Measurements from ENCODE around the gene ZNF613. TPM values are rescaled to one million over a fixed set of nuclear protein-coding genes. Genes with fewer than 3 reads are reported as not detected.
"Not testable (repeated sequence)": the region's sequence is repeated elsewhere in the genome, so short reads cannot be mapped to it uniquely, and the experiment has no call there.

Gene ZNF613
- total and polyA plus RNA-seq, 2 experiments from 2014 or later, result 13.8 to 18.1 TPM

DNA sequence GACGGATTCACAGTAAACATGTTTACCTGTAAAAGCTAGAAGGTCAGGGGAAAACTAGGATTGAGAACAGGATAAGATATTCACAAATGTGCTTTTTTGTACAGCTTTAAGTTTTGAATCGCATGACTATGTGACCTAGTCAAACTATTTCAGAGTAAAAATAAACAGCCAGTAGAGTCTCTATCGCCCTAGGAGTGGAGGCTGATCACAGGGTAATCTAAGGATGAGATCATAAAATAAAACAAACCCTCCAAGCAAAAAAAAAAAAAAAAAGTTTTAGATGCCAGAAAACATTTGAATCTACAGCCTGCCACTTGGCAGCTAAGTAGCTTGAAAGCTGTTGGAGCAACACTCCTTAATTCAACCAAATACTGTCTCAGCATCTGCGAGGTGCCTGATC lies 32.5 kb downstream of the ZNF613 start:
- DNase-seq (ENCODE audit: low spot score), result no peak

DNA sequence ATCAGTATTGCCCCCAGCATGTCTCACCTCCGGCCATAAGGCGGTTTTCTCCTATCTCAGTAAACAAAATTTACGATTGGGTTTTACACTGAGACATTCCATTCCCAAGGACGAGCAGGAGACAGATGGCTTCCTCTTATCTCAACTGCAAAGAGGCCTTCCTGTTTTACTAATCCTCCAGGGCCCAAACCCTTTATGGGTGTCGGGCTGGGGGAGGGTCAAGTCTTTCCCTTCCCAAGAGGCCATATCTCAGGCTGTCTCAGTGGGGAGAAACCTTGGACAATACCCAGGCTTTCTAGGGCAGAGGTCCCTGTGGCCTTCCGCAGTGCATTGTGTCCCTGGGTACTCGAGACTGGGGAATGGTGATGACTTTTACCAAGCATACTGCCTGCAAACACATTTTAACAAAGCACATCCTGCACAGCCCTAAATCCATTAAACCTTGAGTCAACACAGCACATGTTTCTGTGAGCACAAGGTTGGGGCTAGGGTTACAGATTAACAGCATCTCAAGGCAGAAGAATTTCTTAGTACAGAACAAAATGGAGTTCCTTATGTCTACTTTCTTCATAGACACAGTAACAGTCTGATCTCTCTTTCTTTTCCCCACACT lies 33.5 kb downstream of the ZNF613 start:
- H3K27ac ChIP-seq (ENCODE audit: low read depth); H3K4me1 Mint-ChIP-seq; H4K20me1 ChIP-seq (replicated peaks; ENCODE audit: insufficient read depth); H3K9me2 ChIP-seq (ENCODE audit: insufficient read depth); ATAC-seq; H3K79me2 ChIP-seq (replicated peaks; ENCODE audit: insufficient read depth); H3K4me3 Mint-ChIP-seq; H2AFZ ChIP-seq; H3K27me3 ChIP-seq (ENCODE audit: insufficient read depth); H3K27me3 Mint-ChIP-seq (ENCODE audit: insufficient read depth, low read depth, poor library complexity); H3F3A ChIP-seq (replicated peaks; ENCODE audit: low read depth); H3K4me3 ChIP-seq; H3K4me1 ChIP-seq (ENCODE audit: insufficient read depth); H3K27ac Mint-ChIP-seq: not testable (repeated sequence)
- peaks cover 12% of the 10 kb centered on the region for H3K36me3 ChIP-seq (ENCODE audit: insufficient read depth)
- DNase-seq (ENCODE audit: low spot score), result peak; percentile 10
- peaks cover 41% of the 10 kb centered on the region for H3K36me3 Mint-ChIP-seq (ENCODE audit: low read depth)
- peaks cover 18% of the 10 kb centered on the region for H3K9me3 Mint-ChIP-seq
- 0 out of 2 replicates have a peak overlapping the region, but pooled peaks have one; percentile 6 for H3K4me2 ChIP-seq

More for the DNA sequence above, 32.5 kb downstream of the ZNF613 start:
- no peak overlapping the region for H3K27ac Mint-ChIP-seq
- Histone ChIP-seq H3K36me3 (ENCODE audit: insufficient read depth) (peaks cover 3% of the 10 kb centered on the region; the same call in 1 of the 2 replicates), H2AFZ (no peak overlapping the region), H3K27me3 (ENCODE audit: insufficient read depth) (no peaks in the 10 kb centered on the region), H3K4me1 (ENCODE audit: insufficient read depth) (0 out of 2 replicates have a peak, but pooled peaks cover 4% of the 10 kb centered on the region), H3F3A (replicated peaks; ENCODE audit: low read depth) (no peaks in the 10 kb centered on the region), H3K27ac (ENCODE audit: low read depth) (0 out of 2 replicates have a peak overlapping the region, but pooled peaks have one; percentile 6), H3K9me2 (ENCODE audit: insufficient read depth) (0 out of 2 replicates have a peak, but pooled peaks cover 4% of the 10 kb centered on the region), H3K4me3 (no peak overlapping the region), H3K79me2 (replicated peaks; ENCODE audit: insufficient read depth) (no peaks in the 10 kb centered on the region), H4K20me1 (replicated peaks; ENCODE audit: insufficient read depth) (no peaks in the 10 kb centered on the region), H3K4me2 (no peak overlapping the region)
- peaks cover 12% of the 10 kb centered on the region for H3K9me3 Mint-ChIP-seq
- H3K4me1 Mint-ChIP-seq, result peaks cover 7% of the 10 kb centered on the region; the same call in 2 of the 3 replicates
- no peaks in the 10 kb centered on the region for H3K27me3 Mint-ChIP-seq (ENCODE audit: insufficient read depth, low read depth, poor library complexity)
- H3K36me3 Mint-ChIP-seq (ENCODE audit: low read depth), result peaks cover 32% of the 10 kb centered on the region
- ATAC-seq, result no peak
- H3K4me3 Mint-ChIP-seq, result no peak overlapping the region
- no peak for TF ChIP-seq EZH2phosphoT487 (IDR thresholded peaks at IDR 0.05; ENCODE audit: unreplicated experiment)
- TF ChIP-seq, protein P1, sequence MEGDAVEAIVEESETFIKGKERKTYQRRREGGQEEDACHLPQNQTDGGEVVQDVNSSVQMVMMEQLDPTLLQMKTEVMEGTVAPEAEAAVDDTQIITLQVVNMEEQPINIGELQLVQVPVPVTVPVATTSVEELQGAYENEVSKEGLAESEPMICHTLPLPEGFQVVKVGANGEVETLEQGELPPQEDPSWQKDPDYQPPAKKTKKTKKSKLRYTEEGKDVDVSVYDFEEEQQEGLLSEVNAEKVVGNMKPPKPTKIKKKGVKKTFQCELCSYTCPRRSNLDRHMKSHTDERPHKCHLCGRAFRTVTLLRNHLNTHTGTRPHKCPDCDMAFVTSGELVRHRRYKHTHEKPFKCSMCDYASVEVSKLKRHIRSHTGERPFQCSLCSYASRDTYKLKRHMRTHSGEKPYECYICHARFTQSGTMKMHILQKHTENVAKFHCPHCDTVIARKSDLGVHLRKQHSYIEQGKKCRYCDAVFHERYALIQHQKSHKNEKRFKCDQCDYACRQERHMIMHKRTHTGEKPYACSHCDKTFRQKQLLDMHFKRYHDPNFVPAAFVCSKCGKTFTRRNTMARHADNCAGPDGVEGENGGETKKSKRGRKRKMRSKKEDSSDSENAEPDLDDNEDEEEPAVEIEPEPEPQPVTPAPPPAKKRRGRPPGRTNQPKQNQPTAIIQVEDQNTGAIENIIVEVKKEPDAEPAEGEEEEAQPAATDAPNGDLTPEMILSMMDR (conservative IDR thresholded peaks at IDR 0.05; ENCODE audit: low read depth in 2 of 2), result no peak
- TF ChIP-seq POLR2AphosphoS5 (IDR thresholded peaks at IDR 0.05; ENCODE audit: low read depth), result no peak
- TF ChIP-seq NANOG (IDR thresholded peaks at IDR 0.05; ENCODE audit: borderline replicate concordance), result no peak

DNA sequence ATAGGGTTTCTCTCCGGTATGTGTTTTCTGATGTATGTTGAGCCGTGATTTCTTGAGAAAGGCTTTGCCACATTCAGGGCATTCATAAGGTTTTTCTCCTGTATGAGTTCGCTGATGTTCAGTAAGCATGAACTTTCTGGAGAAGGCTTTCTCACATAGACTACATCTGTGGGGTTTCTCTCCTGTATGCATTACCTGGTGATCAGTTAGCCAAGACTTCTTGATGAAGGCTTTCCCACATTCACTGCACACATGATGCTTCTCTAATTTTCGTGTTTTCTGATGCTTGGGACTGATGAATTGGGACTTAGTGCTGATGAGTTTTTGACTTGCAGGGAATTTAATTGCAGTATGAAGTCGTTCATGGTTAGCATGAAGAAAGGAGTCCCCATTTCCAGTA lies 38.3 kb downstream of the ZNF613 start:
- Mint-ChIP-seq H3K9me3 (peaks cover 52% of the 10 kb centered on the region), H3K27ac (no peak overlapping the region), H3K27me3 (ENCODE audit: insufficient read depth, low read depth, poor library complexity) (no peaks in the 10 kb centered on the region), H3K4me1 (peaks cover 2% of the 10 kb centered on the region; the same call in 1 of the 3 replicates), H3K4me3 (no peak overlapping the region; the same call in 2 of the 3 replicates), H3K36me3 (ENCODE audit: low read depth) (peaks cover 81% of the 10 kb centered on the region)
- H3K36me3 ChIP-seq (ENCODE audit: insufficient read depth), result peaks cover 38% of the 10 kb centered on the region
- ATAC-seq, result no peak
- H2AFZ ChIP-seq, result no peak overlapping the region
- 0 out of 2 replicates have a peak, but pooled peaks cover 4% of the 10 kb centered on the region for H3K9me2 ChIP-seq (ENCODE audit: insufficient read depth)
- no peak overlapping the region for H3K4me3 ChIP-seq
- DNase-seq (ENCODE audit: low spot score), result no peak
- H3K4me2 ChIP-seq, result no peak overlapping the region
- no peaks in the 10 kb centered on the region for H3K4me1 ChIP-seq (ENCODE audit: insufficient read depth)
- no peaks in the 10 kb centered on the region for H3K79me2 ChIP-seq (replicated peaks; ENCODE audit: insufficient read depth)
- no peak overlapping the region for H3K27ac ChIP-seq (ENCODE audit: low read depth)
- H3K27me3 ChIP-seq (ENCODE audit: insufficient read depth), result no peaks in the 10 kb centered on the region
- 0 out of 2 replicates have a peak, but pooled peaks cover under 1% of the 10 kb centered on the region for H3F3A ChIP-seq (replicated peaks; ENCODE audit: low read depth)
- H4K20me1 ChIP-seq (replicated peaks; ENCODE audit: insufficient read depth), result no peaks in the 10 kb centered on the region
- TF ChIP-seq, protein P2, sequence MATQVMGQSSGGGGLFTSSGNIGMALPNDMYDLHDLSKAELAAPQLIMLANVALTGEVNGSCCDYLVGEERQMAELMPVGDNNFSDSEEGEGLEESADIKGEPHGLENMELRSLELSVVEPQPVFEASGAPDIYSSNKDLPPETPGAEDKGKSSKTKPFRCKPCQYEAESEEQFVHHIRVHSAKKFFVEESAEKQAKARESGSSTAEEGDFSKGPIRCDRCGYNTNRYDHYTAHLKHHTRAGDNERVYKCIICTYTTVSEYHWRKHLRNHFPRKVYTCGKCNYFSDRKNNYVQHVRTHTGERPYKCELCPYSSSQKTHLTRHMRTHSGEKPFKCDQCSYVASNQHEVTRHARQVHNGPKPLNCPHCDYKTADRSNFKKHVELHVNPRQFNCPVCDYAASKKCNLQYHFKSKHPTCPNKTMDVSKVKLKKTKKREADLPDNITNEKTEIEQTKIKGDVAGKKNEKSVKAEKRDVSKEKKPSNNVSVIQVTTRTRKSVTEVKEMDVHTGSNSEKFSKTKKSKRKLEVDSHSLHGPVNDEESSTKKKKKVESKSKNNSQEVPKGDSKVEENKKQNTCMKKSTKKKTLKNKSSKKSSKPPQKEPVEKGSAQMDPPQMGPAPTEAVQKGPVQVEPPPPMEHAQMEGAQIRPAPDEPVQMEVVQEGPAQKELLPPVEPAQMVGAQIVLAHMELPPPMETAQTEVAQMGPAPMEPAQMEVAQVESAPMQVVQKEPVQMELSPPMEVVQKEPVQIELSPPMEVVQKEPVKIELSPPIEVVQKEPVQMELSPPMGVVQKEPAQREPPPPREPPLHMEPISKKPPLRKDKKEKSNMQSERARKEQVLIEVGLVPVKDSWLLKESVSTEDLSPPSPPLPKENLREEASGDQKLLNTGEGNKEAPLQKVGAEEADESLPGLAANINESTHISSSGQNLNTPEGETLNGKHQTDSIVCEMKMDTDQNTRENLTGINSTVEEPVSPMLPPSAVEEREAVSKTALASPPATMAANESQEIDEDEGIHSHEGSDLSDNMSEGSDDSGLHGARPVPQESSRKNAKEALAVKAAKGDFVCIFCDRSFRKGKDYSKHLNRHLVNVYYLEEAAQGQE (IDR thresholded peaks at IDR 0.05; ENCODE audit: unreplicated experiment), result no peak
- TF ChIP-seq ZNF114 (CRISPR knock-in tag; IDR thresholded peaks at IDR 0.05) (no peak), EZH2phosphoT487 (IDR thresholded peaks at IDR 0.05; ENCODE audit: unreplicated experiment) (no peak), ZNF331 (CRISPR knock-in tag; IDR thresholded peaks at IDR 0.05; ENCODE audit: low read depth) (no peak), CREB1 (CRISPR knock-in tag; IDR thresholded peaks at IDR 0.05; ENCODE audit: low read depth) (no peak), NANOG (IDR thresholded peaks at IDR 0.05; ENCODE audit: borderline replicate concordance) (no peak)
- TF ChIP-seq, protein P1 (conservative IDR thresholded peaks at IDR 0.05; ENCODE audit: low read depth in 2 of 2), result no peak
